Endometrium (tissue), 2 donors: ENCODE data around the gene DNPEP.
"Not testable (repeated sequence)": the region's sequence is repeated elsewhere in the genome, so short reads cannot be mapped to it uniquely, and the experiment has no call there.

Experiments
- FAIRE-seq: peaks from 2 replicates; lab custom pipeline; 2012; peaks lifted over from hg19 to GRCh38; lab: Jason Lieb, UNC
- donor health status: control.
- donor health status: control.

Gene DNPEP

DNA sequence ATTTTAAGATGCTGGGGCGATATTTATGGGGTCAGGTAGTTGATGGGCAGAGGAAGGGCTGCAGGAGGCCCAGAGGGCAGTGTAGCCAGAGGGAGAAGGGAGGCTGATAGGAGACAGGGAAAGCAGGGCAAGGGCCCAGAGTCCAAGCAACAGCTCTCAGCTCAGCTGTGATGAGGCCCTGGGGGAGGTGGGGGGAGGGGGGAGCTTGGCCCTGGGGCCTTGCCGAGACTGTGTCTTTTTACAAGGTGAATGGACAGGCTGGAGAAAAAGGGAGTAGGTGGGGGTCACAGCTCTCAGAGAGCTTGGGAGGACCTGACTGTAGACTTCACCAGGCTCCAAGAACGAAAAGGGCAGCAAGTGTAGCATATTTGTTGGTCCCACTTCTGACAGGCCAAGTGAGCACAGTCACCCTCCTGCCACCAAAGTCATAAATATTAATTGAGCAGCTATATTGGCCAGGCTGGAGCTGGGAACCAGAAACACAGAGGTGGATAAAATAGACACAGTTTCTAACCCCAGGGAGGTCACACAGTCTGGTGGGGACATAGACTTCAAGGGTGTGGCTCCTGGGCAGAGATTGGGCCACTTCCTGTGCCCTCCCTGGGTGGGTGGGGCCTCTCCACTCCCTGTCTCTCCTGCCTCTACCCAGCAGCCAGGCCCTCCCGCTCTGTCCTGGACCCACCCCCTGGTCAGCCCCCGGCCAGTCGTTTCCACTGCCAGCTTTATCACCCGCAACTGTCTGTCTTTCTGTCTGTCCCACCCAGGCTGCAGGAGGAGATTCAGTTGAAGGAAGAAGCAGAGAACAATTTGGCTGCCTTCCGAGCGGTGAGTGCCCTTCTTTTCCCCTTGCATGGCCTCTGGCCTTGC, 31.9 kb upstream of the DNPEP start:
- no peak for FAIRE-seq

- FAIRE-seq: no peak
Observed at GRCh38 chr2:219419012-219419324, 31.3 kb upstream of the DNPEP start.

DNA sequence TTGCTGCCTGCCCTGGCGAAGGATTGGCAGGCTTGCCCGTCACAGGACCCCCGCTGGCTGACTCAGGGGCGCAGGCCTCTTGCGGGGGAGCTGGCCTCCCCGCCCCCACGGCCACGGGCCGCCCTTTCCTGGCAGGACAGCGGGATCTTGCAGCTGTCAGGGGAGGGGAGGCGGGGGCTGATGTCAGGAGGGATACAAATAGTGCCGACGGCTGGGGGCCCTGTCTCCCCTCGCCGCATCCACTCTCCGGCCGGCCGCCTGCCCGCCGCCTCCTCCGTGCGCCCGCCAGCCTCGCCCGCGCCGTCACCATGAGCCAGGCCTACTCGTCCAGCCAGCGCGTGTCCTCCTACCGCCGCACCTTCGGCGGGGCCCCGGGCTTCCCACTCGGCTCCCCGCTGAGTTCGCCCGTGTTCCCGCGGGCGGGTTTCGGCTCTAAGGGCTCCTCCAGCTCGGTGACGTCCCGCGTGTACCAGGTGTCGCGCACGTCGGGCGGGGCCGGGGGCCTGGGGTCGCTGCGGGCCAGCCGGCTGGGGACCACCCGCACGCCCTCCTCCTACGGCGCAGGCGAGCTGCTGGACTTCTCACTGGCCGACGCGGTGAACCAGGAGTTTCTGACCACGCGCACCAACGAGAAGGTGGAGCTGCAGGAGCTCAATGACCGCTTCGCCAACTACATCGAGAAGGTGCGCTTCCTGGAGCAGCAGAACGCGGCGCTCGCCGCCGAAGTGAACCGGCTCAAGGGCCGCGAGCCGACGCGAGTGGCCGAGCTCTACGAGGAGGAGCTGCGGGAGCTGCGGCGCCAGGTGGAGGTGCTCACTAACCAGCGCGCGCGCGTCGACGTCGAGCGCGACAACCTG, 30.7 kb upstream of the DNPEP start, which contains the start of gene DES:
Gene DES (plus strand): TSS at position 223 of the 857 bp plus-strand sequence. CDS start 86 bp downstream, at position 309.
- no peak for FAIRE-seq

DNA sequence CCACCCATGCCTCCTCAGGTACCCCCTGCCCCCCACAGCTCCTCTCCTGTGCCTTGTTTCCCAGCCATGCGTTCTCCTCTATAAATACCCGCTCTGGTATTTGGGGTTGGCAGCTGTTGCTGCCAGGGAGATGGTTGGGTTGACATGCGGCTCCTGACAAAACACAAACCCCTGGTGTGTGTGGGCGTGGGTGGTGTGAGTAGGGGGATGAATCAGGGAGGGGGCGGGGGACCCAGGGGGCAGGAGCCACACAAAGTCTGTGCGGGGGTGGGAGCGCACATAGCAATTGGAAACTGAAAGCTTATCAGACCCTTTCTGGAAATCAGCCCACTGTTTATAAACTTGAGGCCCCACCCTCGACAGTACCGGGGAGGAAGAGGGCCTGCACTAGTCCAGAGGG, 29.7 kb upstream of the DNPEP start:
- no peak for FAIRE-seq

DNA sequence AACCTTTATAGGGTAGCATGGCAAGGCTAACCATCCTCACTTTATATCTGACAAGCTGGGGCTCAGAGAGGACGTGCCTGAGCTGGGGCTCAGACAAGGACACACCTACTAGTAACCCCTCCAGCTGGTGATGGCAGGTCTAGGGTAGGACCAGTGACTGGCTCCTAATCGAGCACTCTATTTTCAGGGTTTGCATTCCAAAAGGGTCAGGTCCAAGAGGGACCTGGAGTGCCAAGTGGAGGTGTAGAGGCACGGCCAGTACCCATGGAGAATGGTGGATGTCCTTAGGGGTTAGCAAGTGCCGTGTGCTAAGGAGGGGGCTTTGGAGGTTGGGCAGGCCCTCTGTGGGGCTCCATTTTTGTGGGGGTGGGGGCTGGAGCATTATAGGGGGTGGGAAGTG, 29.2 kb upstream of the DNPEP start:
- FAIRE-seq: no peak

GRCh38 chr2:219416235-219416602, 28.5 kb upstream of the DNPEP start:
- no peak for FAIRE-seq

DNA sequence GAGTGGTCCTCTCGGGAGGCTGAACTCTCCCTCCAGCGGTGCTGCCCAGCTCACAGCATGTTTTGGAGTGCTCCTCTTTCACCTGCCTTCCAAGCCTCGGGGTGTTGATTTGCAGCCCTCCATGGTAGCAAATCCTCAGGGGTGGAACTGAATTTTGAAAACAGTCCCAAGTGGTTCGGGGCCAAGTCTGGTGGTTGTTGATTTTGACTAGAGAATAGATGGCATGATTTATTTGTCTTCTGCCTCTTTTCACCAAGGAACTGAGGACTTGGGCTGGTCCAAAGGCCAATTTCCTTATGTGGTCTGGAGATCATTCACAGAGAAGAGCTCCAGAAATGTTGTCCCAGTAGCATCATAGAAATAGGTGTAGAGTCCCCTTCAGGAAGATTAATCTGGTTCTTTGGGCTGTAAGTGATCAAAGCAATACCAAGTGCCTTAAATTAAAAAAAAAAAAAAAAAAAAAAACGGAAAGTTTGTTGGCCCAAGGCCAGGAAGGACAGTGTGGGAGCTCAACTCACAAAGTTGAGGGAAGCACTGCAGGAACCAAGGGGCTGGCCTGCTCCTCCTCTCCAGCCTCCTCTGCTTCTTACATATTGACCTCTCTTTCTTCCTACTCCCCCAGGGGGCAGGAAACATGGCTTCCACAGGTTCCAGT, 28.0 kb upstream of the DNPEP start:
- FAIRE-seq: no peak

DNA sequence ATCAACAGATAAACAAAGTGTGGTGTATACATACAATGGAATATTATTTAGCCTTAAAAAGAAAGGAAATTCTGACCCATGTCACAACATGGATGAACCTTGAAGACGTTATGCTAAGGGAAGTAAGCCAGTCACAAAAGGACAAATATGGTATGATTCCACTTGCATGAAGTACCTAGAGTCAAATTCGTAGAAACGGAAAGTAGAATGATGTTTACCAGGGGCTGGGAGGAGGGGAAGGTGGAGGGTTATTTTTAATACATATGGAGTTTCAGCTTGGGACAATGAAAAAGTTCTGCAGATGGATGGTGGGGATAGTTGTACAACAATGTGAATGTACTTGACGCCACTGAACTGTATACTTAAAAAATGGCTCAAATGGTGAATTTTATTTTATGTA, 27.1 kb upstream of the DNPEP start:
- no peak for FAIRE-seq

DNA sequence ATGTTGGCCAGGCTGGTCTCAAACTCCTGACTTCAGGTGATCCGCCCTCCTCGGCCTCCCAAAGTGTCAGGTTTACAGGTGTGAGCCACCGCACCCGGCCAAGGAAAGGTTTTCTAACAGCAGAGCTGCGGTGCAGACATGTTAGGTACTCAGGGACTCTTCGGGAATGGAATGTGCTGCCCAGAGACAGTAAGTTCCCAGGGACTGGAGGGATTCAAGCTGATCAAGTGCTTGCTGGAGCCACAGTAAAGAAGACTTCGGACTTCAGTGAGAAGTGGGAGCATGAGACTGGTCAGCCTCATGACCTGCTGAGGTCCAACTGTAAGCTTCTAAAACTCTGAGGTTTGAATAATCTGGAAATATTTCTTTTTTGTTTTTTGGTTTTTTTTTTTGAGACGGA, 22.7 kb upstream of the DNPEP start:
- FAIRE-seq: no peak

DNA sequence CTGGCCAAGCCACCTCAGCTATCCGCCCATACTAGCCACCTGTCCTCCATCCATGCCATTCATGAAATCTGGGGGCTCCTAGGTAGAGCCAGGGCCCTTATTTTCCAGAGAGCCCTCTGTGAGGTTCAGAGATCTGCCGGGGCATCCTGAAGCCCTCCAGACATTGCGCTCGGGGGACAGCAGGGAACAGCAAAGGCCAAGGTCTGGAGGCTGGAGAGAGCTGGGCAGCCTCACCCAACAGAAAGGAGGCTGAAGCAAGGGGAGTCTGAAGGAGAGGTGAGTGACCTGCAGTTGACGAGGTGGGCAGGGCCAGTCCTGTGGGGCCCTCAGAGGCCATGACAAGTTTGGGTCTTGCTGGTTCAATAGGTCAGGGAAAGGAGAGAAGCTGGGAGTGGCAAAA, 21.9 kb upstream of the DNPEP start:
- no peak for FAIRE-seq

DNA sequence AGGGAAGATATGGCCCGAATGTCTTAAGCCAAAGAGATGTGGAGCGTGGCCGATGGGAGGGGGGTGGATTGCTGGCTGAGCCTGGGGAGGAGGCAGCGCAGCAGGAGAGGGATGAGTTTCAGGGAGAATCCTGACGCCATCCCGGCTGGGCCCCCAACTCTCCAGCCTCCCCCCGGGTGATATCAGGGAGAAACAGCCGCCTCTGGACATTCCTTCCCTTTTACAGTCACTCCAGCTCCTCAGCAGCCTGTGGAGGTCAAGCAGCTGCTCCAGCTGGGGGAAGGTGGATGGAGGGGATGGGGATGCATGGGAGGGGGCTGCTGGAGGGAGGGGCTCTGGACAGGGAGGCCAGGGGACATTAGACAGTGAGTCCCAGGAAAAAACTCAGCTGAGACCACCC, 20.9 kb upstream of the DNPEP start:
- FAIRE-seq: no peak

DNA sequence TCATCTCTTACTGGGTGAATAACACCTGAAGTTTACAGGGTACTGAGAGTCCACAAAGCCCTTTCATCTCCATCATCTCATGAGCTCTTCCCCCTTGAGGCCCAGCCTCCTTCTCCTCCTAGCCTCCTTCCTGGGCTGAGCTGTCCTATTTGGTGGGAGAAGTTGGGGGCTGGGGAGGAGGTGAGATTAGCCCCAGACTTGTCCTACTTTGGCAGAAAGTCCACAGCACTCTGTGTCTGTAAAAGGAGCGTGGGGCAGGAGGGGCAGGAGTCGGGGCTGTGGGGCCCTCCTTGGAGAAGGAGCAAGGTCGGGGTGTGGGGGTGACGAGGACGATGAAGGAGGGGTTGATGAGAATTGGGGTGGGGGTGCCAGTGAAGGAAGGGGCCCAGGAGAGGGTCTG, 20.5 kb upstream of the DNPEP start:
- FAIRE-seq: no peak

GRCh38 chr2:219407343-219407742, 19.6 kb upstream of the DNPEP start:
- FAIRE-seq: not testable (repeated sequence)

DNA sequence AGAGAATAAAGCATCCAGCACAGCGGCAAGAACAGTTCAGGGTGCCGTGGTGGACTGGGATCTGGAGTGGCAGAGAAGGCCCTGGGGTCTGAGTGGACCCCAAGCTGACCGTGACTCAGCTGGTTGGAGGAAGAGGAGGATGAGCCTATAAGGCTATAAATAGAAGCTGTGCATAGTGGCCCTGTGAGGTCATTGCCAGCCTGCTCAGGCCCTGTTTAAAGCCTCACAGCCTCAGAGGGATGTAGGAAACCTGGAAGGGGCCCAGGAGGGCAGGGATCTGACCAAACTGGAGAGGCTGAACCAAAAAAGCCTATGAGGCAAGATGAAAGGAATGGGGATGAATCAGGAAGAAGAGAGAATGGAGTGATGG, 19.1 kb upstream of the DNPEP start:
- FAIRE-seq: no peak

DNA sequence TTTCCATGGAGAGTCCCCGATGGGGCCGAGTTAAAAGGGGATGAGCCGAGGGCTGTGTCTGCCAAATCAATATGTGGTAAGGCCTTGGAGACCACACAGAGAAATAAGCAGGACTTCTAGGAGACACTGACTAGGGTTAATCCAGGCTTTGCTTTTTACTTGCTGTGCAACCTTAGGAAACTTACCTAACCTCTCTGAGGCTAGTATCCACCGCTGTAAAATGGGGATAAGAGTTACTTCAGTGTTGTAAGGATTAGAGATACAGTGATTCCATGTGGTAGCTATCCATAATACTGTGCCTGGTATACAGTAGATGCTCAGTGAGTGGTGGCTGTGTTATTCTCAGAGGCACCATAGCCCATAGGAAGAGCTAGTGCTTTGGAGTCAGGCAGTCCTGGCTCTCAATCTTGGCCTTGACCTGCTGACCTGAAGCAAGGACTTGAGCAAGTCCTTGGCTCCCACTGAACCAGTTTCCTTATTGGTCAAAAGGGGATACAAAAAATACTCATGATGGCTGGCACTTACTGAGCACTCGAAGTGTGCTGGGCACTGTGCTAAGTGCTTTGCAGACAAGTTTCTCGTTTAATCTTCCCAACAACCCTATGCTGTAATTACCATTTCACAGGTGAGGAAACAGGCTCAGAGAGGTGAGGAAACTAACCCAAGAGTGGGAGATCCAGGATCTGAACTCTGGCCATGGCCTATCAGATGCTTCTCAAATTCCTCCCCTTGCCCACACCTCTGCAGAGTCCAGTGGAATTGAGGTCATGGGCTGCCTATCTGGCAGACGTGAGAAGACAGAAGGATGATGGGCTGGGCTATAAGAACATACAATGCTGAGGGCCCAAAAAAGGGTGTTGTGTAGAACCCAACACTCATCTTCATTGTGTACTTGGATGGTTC, 18.5 kb upstream of the DNPEP start:
- FAIRE-seq: no peak

DNA sequence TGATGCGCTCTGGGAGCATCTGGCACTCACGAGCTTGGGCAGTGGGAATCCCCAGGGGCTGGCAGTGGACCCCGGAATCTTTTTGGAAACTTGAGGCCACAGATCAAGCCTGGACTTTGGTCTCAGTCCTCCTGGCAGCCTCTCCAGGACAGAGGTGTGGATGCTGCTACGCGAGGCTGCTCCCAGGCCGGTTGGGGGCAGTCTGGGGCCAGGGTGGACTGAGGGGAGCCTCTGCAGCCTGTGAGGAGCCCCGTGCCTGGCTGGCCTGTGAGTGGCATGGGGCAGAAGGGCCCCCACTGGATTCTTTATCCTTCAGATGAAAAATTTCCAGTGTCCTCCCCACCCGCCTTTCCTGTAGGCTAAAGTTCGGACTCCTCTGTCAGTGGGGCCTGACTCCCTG, 17.7 kb upstream of the DNPEP start:
- FAIRE-seq: no peak

DNA sequence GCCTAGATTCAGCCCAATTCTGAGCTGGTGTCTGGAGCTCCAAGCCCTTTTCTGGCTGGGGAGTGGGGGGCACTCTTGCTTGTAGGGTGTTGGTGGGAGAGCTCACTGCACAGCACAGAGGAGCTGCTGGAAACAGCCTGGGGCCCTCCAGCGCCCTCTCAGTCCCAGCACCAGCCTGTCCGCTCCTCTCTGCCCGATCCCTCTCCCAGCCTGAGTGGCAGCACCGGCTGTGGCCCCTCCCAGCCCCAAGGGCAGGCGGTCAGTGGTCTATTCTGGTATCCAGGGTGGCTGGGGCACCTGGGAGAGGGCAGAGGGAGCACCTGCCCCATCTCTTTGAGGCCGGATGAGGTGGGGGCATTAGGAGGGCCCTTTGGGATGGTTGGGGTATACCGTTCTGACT, 17.2 kb upstream of the DNPEP start:
- FAIRE-seq: no peak

- FAIRE-seq: no peak
Observed at GRCh38 chr2:219404291-219404910, 16.7 kb upstream of the DNPEP start.

GRCh38 chr2:219403861-219404260, 16.1 kb upstream of the DNPEP start:
- no peak for FAIRE-seq

- peak; percentile 81 for FAIRE-seq
Observed at GRCh38 chr2:219402665-219403515, 15.2 kb upstream of the DNPEP start.

DNA sequence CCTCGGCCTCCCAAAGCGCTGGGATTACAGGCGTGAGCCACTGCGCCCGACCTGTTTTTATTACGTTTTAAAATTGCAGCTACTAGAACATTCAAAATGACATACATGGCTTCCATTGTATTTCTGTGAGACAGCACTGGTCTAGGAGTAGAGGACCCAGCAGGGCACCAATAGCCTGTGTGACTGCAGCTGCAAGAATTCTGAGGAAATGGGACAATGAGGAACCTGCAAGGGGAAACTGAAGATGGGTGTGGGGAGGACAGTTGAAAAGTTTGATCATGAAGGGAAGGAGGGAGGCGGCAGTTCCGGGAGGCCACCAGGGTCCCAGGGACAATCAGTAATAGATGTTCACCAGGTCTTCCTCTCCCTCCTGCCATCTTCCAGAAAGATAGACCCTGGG, 13.9 kb upstream of the DNPEP start:
- FAIRE-seq: no peak
